Activated CD4-positive, alpha-beta T cell treated with anti-CD3 and anti-CD28 coated beads, Interleukin-2, amount 10 ng/mL, durations not matched to agents 24 days and 14 days (primary cell): ENCODE results near the gene RFX2. TPM values are rescaled to one million over a fixed set of nuclear protein-coding genes. Genes with fewer than 3 reads are reported as not detected.

Experiments used
- DNase-seq: peaks from one replicate; pipeline ENCODE4 v3.0.0; 2022
- H3K27ac Mint-ChIP-seq: one replicate; pipeline ENCODE4 v1.8.0; 2022; ENCODE audit warnings: mild to moderate bottlenecking, mixed read lengths
- H3K27me3 Mint-ChIP-seq: one replicate; pipeline ENCODE4 v1.8.0; 2022; ENCODE audit warnings: mixed read lengths
- H3K36me3 Mint-ChIP-seq: one replicate; pipeline ENCODE4 v1.8.0; 2022; ENCODE audit warnings: low read depth, mild to moderate bottlenecking, mixed read lengths
- H3K4me1 Mint-ChIP-seq: one replicate; pipeline ENCODE4 v1.8.0; 2021; ENCODE audit warnings: mixed read lengths
- H3K4me3 Mint-ChIP-seq: one replicate; pipeline ENCODE4 v1.8.0; 2022; ENCODE audit warnings: mild to moderate bottlenecking, moderate library complexity, mixed read lengths
- H3K9me3 Mint-ChIP-seq: one replicate; pipeline ENCODE4 v1.8.0; 2021; ENCODE audit warnings: mixed read lengths
- intact Hi-C: fragments of 100-400 bp; cut with micrococcal nuclease; formaldehyde crosslinking; loops from one replicate; pipeline ENCODE4 v1.15.1; 2023
- total RNA-seq: library from RNA; stranded (reverse); gene quantifications from 2 replicates; pipeline ENCODE4 v1.2.3, GENCODE V29; 2022

Gene RFX2
- total RNA-seq, 1 donor from 2014 or later: 10.5 TPM

DNA sequence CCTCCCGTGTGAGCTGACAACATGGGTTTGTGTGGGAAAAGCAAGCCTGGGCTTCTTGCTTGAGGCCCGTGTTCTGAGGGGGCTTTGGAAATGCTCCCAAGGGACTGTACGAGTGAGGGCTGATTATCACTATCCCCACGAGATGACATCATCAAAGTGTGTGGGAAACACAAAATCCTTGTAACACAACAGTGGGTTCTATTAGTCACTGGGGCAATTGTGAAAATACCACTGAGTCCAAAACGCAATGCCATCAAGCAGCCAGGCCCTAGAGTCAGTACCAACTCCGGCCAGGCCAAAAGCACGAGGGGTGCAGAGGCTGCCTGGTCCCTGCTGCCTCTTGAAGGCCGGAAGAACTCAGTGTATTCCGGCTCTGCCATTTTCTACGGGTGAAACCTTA, 166.7 kb downstream of the RFX2 start:
- Mint-ChIP-seq H3K27ac (peak overlapping the region; percentile 37), H3K36me3 (peaks cover 15% of the 10 kb centered on the region), H3K4me3 (no peak overlapping the region), H3K4me1 (peaks cover 20% of the 10 kb centered on the region), H3K27me3 (no peaks in the 10 kb centered on the region), H3K9me3 (no peaks in the 10 kb centered on the region)
- no peak for DNase-seq
- intact Hi-C loops: no loop called here

Other genes with a start within 250 kb of the RFX2 start
- not detected in 2 replicates for gene FUT5, start 240.0 kb downstream of the RFX2 start, total RNA-seq
- gene NDUFA11, start 206.7 kb downstream of the RFX2 start, total RNA-seq: 237 and 251 TPM in 2 replicates
- 2.7 and 3.2 TPM in 2 replicates for gene VMAC, start 205.6 kb downstream of the RFX2 start, total RNA-seq
- 4.0 and 4.1 TPM in 2 replicates for gene CAPS, start 196.2 kb downstream of the RFX2 start, total RNA-seq
- gene RANBP3, start 132.4 kb downstream of the RFX2 start, total RNA-seq: 105 and 114 TPM in 2 replicates
- gene ACSBG2, start 25.2 kb upstream of the RFX2 start, total RNA-seq: not detected in 2 replicates
- gene MLLT1, start 169.5 kb upstream of the RFX2 start, total RNA-seq: 67.5 and 74.3 TPM in 2 replicates
- gene ACER1, start 223.1 kb upstream of the RFX2 start, total RNA-seq: 0.28 TPM in 1 of 2 replicates, not detected in the other